ENCODE results near the gene TBCEL. TPM values are rescaled to one million over a fixed set of nuclear protein-coding genes. Genes with fewer than 3 reads are reported as not detected.
A peak's percentile ranks its signal among the peaks of the same experiment; 100 is the strongest.
"Not testable (repeated sequence)": the region's sequence is repeated elsewhere in the genome, so short reads cannot be mapped to it uniquely, and the experiment has no call there.

Gene TBCEL
- total RNA-seq, 1 donor from 2014 or later, result 44.9 TPM

- intact Hi-C loops (cut with DNase I), result no loop called here
- ATAC-seq (no peak), DNase-seq (ENCODE audit: low spot score) (no peak)
These were observed 66.3 kb downstream of the TBCEL start for GRCh38 chr11:121090145-121090721.

GRCh38 chr11:121091492-121092152, 67.7 kb downstream of the TBCEL start:
- DNase-seq (ENCODE audit: low spot score) (no peak), ATAC-seq (peak; percentile 62)
- intact Hi-C loops (cut with DNase I), result no loop called here

GRCh38 chr11:121095561-121095960, 71.7 kb downstream of the TBCEL start:
- ATAC-seq (no peak), DNase-seq (ENCODE audit: low spot score) (no peak)
- intact Hi-C loops (cut with DNase I), result no loop called here

GRCh38 chr11:121099364-121099763, 75.5 kb downstream of the TBCEL start:
- ATAC-seq (no peak), DNase-seq (ENCODE audit: low spot score) (no peak)
- intact Hi-C loops (cut with DNase I), result no loop called here

- ATAC-seq (no peak), DNase-seq (ENCODE audit: low spot score) (no peak)
- intact Hi-C loops (cut with DNase I), result no loop called here
These were observed 76.0 kb downstream of the TBCEL start for GRCh38 chr11:121099885-121100284.

GRCh38 chr11:121100943-121101342, 77.0 kb downstream of the TBCEL start, which contains the start of gene TECTA:
Gene TECTA (plus strand): TSS chr11:121101243. CDS start chr11:121102666, 1,423 bp downstream.
- intact Hi-C loops (cut with DNase I), result no loop called here
- ATAC-seq (no peak), DNase-seq (ENCODE audit: low spot score) (no peak)

GRCh38 chr11:121104312-121104762, 80.4 kb downstream of the TBCEL start:
- intact Hi-C loops (cut with DNase I), result no loop called here
- ATAC-seq, result peak; percentile 83
- no peak for DNase-seq (ENCODE audit: low spot score)

- ATAC-seq, result peak; percentile 96
- no peak for DNase-seq (ENCODE audit: low spot score)
- intact Hi-C loops (cut with DNase I), result no loop called here
These were observed 81.2 kb downstream of the TBCEL start for GRCh38 chr11:121105063-121105480.

- intact Hi-C loops (cut with DNase I), result no loop called here
- ATAC-seq (peak; percentile 3), DNase-seq (ENCODE audit: low spot score) (no peak)
These were observed 81.7 kb downstream of the TBCEL start for GRCh38 chr11:121105481-121106195.

- no peak for DNase-seq (ENCODE audit: low spot score)
- ATAC-seq, result no peak
- intact Hi-C loops (cut with DNase I), result no loop called here
These were observed 82.9 kb downstream of the TBCEL start for GRCh38 chr11:121106812-121107211.

GRCh38 chr11:121108413-121108812, 84.5 kb downstream of the TBCEL start:
- intact Hi-C loops (cut with DNase I), result no loop called here
- no peak for DNase-seq (ENCODE audit: low spot score)
- ATAC-seq, result no peak

- no peak for ATAC-seq
- intact Hi-C loops (cut with DNase I), result no loop called here
- DNase-seq (ENCODE audit: low spot score), result no peak
These were observed 85.6 kb downstream of the TBCEL start for GRCh38 chr11:121109471-121109870.

- intact Hi-C loops (cut with DNase I), result loop anchor here (10.0 kb wide), 1 partner anchor 595 kb away; the partner anchor contains the start of gene GRIK4
- DNase-seq (ENCODE audit: low spot score), result no peak
These were observed 86.1 kb downstream of the TBCEL start for GRCh38 chr11:121109916-121110586.

GRCh38 chr11:121110871-121111724, 87.2 kb downstream of the TBCEL start:
- DNase-seq (ENCODE audit: low spot score) (no peak), ATAC-seq (no peak)
- intact Hi-C loops (cut with DNase I), result loop anchor here (10.0 kb wide), 1 partner anchor 596 kb away; the partner anchor contains the start of gene GRIK4

More at GRCh38 chr11:121109916-121110586, 86.1 kb downstream of the TBCEL start:
- ATAC-seq, result no peak

GRCh38 chr11:121112498-121113455, 88.9 kb downstream of the TBCEL start:
- peak; percentile 71 for DNase-seq (ENCODE audit: low spot score)

GRCh38 chr11:121113611-121114010, 89.7 kb downstream of the TBCEL start:
- ATAC-seq (no peak), DNase-seq (ENCODE audit: low spot score) (no peak)
- intact Hi-C loops (cut with DNase I), result loop anchor here (10.0 kb wide), 1 partner anchor 599 kb away; the partner anchor contains the start of gene GRIK4

More at GRCh38 chr11:121112498-121113455, 88.9 kb downstream of the TBCEL start:
- intact Hi-C loops (cut with DNase I), result loop anchor here (10.0 kb wide), 1 partner anchor 598 kb away; the partner anchor contains the start of gene GRIK4
- peak; percentile 89 for ATAC-seq

GRCh38 chr11:121115024-121115423, 91.1 kb downstream of the TBCEL start:
- not testable (repeated sequence) for DNase-seq (ENCODE audit: low spot score); ATAC-seq
- intact Hi-C loops (cut with DNase I), result loop anchor here (10.0 kb wide), 1 partner anchor 600 kb away; the partner anchor contains the start of gene GRIK4

All from sciatic nerve (tissue), 2 donors.